ENCODE measurements around the gene CNOT8.

DNA sequence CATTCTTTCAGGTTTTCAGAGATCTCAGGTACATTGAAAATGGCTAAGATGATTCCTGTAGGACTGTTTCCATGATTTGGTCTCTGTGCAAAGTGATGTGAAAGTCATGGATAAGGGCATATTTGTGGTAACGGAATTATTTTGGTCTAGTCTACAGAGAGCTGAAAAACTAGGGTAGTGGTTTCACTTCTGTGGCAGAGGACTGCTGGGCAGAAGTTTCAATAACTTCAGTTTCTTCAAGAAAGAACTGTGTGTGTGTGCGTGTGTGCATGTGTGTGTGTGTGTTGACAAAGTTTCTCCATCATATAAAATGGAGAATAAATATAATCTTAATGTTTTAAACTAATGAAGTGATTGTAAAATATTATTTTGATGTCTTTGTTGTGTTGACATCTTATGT is 4.3 kb downstream of the CNOT8 start:
- TF ChIP-seq POU2F2 (IDR thresholded peaks at IDR 0.05; ENCODE audit: low read depth, low read length) = no peak
- TF ChIP-seq POLR2A (IDR thresholded peaks at IDR 0.05; ENCODE audit: low read depth, low read length) = no peak

Measured in GM12891 (cell line).